ENCODE results near the gene TARBP2. TPM values are rescaled to one million over a fixed set of nuclear protein-coding genes. Genes with fewer than 3 reads are reported as not detected.

TARBP2 gene, protein sequence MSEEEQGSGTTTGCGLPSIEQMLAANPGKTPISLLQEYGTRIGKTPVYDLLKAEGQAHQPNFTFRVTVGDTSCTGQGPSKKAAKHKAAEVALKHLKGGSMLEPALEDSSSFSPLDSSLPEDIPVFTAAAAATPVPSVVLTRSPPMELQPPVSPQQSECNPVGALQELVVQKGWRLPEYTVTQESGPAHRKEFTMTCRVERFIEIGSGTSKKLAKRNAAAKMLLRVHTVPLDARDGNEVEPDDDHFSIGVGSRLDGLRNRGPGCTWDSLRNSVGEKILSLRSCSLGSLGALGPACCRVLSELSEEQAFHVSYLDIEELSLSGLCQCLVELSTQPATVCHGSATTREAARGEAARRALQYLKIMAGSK
- total RNA-seq, result 24.7 TPM

DNA sequence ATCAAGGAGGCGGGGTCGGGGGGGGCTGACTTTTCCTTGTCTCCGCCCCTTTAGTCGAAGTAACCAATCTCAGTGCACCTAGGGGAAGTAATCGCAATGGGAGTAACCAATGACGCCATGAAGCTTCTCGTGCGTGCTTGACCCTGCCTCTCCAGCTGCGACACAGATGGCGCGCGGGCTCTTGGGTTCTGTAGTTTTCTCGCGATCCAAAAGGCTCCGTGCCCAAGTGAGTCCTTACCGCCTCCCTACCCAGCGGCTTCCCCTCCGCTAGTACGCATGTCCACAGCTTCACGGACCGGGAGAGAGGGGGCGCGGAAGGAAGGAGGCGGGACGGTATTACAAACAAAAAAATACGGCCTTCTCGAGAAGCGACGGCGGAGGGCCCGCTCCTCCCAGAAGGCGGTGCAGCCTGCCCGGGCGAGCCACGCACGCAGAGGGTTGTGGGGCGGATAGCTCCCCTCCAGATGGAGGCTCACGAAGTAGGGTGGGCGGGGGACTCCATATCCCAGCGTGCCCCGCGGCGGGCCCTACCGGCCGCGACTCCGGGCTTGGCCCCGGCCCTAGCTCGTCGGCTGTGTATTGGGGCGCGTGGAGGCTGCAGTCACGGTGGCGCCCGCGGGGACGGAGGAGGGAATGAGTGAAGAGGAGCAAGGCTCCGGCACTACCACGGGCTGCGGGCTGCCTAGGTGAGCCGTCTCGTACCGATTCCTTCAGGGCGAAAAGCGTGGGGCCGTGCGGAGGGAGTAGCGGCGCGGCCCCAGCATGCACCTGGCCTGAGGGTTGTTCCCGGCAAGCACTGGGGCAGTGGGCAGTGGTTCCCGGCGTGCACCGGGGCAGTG, at the start of gene TARBP2:
TARBP2 (plus strand) TSS at position 508 of the 839 bp plus-strand sequence; CDS start at position 634, 126 bp downstream.

DNA sequence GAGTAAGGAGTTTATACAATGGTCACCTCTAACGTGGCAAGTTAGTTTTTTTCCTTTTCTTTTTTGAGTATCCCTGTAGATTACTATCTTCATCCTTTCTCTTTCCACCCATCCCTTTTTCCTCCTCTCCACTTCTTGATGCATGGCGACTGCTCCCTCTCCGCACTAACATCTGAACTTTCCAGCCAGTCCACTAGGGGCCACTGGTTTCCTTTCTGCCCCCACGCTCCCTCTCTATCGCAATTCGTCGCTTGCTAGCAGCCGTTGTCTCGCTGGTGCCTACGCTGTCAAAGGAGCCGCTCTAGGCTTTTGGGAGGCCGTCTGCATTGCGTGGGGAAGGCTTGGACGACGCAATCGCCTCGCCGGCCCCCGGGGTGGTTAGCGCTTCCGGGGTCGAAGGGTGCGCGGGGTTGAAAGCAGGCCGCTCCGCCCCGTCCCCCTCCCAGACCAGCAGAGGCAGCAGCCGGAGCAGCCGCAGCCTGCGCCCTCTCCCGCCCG, 49.4 kb upstream of the TARBP2 start, which contains the start of gene PCBP2:
PCBP2 (plus strand) TSS at position 442 of the 498 bp plus-strand sequence. CDS start 2,699 bp downstream, outside the sequence.

DNA sequence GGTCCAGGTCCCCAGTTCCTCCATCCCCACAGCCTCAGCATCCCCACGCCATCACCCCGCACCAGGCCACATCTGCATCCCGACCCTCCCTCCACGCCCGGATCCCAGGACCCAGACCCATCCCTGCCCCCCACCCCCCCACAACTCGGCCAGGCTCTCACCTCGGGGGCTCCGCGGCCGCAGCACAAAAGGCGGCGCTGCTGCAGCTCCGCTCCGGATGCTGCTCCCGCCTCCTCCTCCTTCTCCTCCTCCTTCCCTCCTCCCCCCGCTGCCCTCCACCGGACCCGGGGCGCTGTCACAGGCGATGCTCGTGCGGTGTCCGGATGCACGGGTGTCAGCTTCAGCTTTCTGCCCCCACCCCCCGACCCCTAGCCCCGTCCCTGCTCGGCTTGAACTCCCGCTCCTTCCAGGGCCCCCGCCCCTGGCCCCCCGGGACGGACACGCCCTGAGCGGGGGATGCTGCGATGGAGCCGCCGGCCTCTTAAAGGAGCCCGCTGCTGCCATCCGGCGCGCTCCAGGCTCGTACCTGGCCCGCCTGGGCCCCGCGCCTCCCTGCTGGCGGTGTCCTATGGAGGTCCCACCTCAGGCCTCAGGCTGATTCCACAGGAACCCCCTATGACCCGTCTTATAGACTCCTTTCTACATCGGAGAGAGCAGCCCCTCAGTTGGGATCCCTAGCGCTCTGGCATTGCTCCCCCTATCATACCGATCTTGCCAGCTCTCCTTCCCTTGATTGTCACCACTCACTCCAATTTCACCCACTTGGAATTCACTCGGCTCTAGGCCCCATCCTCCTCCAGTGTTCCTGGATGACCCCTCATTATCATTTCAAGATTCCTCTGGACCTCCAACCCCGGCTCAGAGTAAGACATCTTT, 1.6 kb upstream of the TARBP2 start, which contains the start of gene MAP3K12:
MAP3K12 (minus strand) TSS at position 193 of the 876 bp plus-strand sequence. CDS start 12,067 bp downstream, outside the sequence.

DNA sequence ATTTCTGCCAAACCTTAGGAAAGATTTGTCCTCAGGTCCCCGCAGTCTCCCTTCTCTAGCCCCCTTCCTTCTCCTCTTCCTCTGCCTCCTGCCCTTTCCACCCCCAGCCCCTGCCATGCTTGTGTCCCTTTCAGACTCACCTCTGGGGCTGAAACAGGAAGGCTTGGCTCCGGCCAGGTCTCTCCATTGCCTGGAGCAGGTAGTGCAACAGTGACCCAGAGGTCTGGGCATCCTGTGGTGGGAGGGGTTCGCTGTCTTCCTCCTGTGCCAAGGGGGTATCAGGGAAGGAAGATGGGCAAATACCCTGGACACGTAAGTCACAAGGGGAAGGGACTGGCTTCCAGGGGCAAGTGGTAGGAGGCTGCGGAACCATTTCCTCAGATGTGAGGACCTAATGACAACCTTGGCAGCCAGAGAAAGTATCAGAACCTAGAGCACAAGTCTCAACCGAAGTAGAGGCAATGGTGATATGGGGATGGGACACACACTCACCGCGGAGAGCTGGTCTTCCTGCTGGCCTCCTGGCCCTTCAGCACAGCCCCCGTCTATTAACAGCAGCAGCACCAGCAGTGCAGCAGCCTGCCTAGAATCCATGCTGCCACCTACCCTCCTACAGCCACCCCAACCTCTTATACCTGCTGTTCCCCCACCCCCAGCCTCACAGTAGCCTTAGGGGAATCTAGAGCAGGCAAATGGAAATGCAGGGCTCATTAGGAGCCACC, 6.0 kb downstream of the TARBP2 start, which contains the start of gene NPFF:
NPFF (minus strand) TSS at position 604 of the 722 bp plus-strand sequence; CDS start at position 594, 10 bp downstream.

Small RNA genes within 50 kb of the gene (small RNA-seq; reads per million reads assigned to genes)
- not detected for gene AC023509.3

Other genes with a start within 250 kb of the TARBP2 start
- gene ESPL1, start 233.0 kb upstream of the TARBP2 start, total RNA-seq, result 2.5 TPM
- gene PFDN5, start 205.7 kb upstream of the TARBP2 start, total RNA-seq, result 522 TPM
- gene MYG1, start 201.6 kb upstream of the TARBP2 start, total RNA-seq, result 41.5 TPM
- gene AAAS, start 179.7 kb upstream of the TARBP2 start, total RNA-seq, result 29.5 TPM
- gene SP7, start 164.9 kb upstream of the TARBP2 start, total RNA-seq, result not detected
- gene SP1, start 121.1 kb upstream of the TARBP2 start, total RNA-seq, result 20.3 TPM
- not detected for gene AMHR2, start 77.4 kb upstream of the TARBP2 start, total RNA-seq
- gene PRR13, start 59.5 kb upstream of the TARBP2 start, total RNA-seq, result 6.0 TPM
- 246 TPM for gene PCBP2, start 49.2 kb upstream of the TARBP2 start, total RNA-seq
- gene MAP3K12, start 1.8 kb upstream of the TARBP2 start, total RNA-seq, result 32.5 TPM
- 1.2 TPM for gene NPFF, start 6.2 kb downstream of the TARBP2 start, total RNA-seq
- gene ATF7, start 125.1 kb downstream of the TARBP2 start, total RNA-seq, result 8.1 TPM
- gene ATP5MC2, start 174.8 kb downstream of the TARBP2 start, total RNA-seq, result 85.1 TPM
- gene CALCOCO1, start 226.2 kb downstream of the TARBP2 start, total RNA-seq, result 66.9 TPM

Data from diencephalon (tissue), 1 donor.